HL-60 (cell line): ENCODE measurements around the gene LINC01488.

Experiments
- DNase-seq, 2 experiments: peaks; one replicate each; pipeline ENCODE4 v3.0.0-alpha.2; 2010 to 2020; ENCODE audit warnings: low read depth in 1 of 2, low spot score in 1 of 2
- H3K27ac ChIP-seq: fragments of 250-450 bp; sonication (Bioruptor Pico); replicated peaks from 2 replicates; pipeline ENCODE4 v1.5.1; 2020; ENCODE audit warnings: mild to moderate bottlenecking, moderate library complexity
- H3K27me3 ChIP-seq: fragments of 250-450 bp; sonication (Bioruptor Pico); 2 replicates; pipeline ENCODE4 v1.5.1; 2021; ENCODE audit warnings: mild to moderate bottlenecking, moderate library complexity; ENCODE audit not compliant: insufficient read depth, poor library complexity, severe bottlenecking
- H3K4me3 ChIP-seq: replicated peaks from 2 replicates; pipeline ENCODE4 v1.5.1; 2011; ENCODE audit warnings: mild to moderate bottlenecking, control low read depth, low read length; ENCODE audit not compliant: insufficient read depth
- CTCF ChIP-seq: IDR thresholded peaks from one replicate; pipeline ENCODE4 v1.5.1; 2011; ENCODE audit warnings: low read length, control low read depth, inconsistent platforms; ENCODE audit not compliant: insufficient read depth
- GABPA ChIP-seq: IDR thresholded peaks from 2 replicates; pipeline ENCODE4 v1.6.1; 2012; ENCODE audit warnings: low read depth
- POLR2AphosphoS5 ChIP-seq: IDR thresholded peaks from 2 replicates; pipeline ENCODE4 v1.6.1; 2012; ENCODE audit warnings: low read depth
- REST ChIP-seq: IDR thresholded peaks from 2 replicates; pipeline ENCODE4 v1.6.1; 2012; ENCODE audit warnings: low read depth; ENCODE audit not compliant: insufficient replicate concordance
- SPI1 ChIP-seq: IDR thresholded peaks from 2 replicates; pipeline ENCODE4 v1.6.1; 2012; ENCODE audit warnings: low read depth, mild to moderate bottlenecking, borderline replicate concordance

The LINC01488 gene

GRCh38 chr11:69537126-69537525, 55.7 kb downstream of the LINC01488 start:
- TF ChIP-seq REST (no peak), POLR2AphosphoS5 (no peak), CTCF (no peak), SPI1 (no peak), GABPA (no peak)
- DNase-seq: no peak
- Histone ChIP-seq H3K27ac (no peak overlapping the region), H3K27me3 (no peaks in the 10 kb centered on the region), H3K4me3 (no peak overlapping the region)

GRCh38 chr11:69537855-69538640, 56.6 kb downstream of the LINC01488 start:
- TF ChIP-seq POLR2AphosphoS5: no peak
- no peak for TF ChIP-seq CTCF
- no peak for TF ChIP-seq SPI1
- no peak for TF ChIP-seq GABPA
- no peak for TF ChIP-seq REST
- Histone ChIP-seq H3K27me3 (no peaks in the 10 kb centered on the region), H3K27ac (no peak overlapping the region), H3K4me3 (no peak overlapping the region)
- no peak for DNase-seq

- no peak for TF ChIP-seq GABPA
- H3K27ac ChIP-seq: no peak overlapping the region
- DNase-seq: no peak
These were observed 57.4 kb downstream of the LINC01488 start for GRCh38 chr11:69538854-69539253.

GRCh38 chr11:69539416-69540117, 58.1 kb downstream of the LINC01488 start:
- TF ChIP-seq CTCF: no peak
- no peak for TF ChIP-seq REST
- no peak for TF ChIP-seq GABPA
- TF ChIP-seq SPI1: peak; percentile 96
- TF ChIP-seq POLR2AphosphoS5: no peak
- H3K27ac ChIP-seq: peak overlapping the region; percentile 34
- peak; percentile 65 to 79 for DNase-seq

More at GRCh38 chr11:69538854-69539253, 57.4 kb downstream of the LINC01488 start:
- H3K27me3 ChIP-seq: no peaks in the 10 kb centered on the region
- no peak overlapping the region for H3K4me3 ChIP-seq

More at GRCh38 chr11:69539416-69540117, 58.1 kb downstream of the LINC01488 start:
- no peaks in the 10 kb centered on the region for H3K27me3 ChIP-seq
- H3K4me3 ChIP-seq: no peak overlapping the region
